CD4-positive, CD25-positive, alpha-beta regulatory T cell (primary cell): ENCODE data around the gene CXCR6. TPM values are rescaled to one million over a fixed set of nuclear protein-coding genes. Genes with fewer than 3 reads are reported as not detected.

Experiments
- ATAC-seq, 2 donors: fragments of 150-1000 bp; cut with Tn5 transposase; one replicate each; pipeline ENCODE4 v1.10.0; 2021; ENCODE audit warnings: low read depth in 2 of 2, moderate number of reproducible peaks in 2 of 2, moderate library complexity in 1 of 2
- DNase-seq, 3 donors: peaks; one replicate each; pipeline versions ENCODE4 v3.0.0 to v3.0.0-alpha.2; 2012 to 2022; ENCODE audit warnings: mixed read lengths in 1 of 3
- H3K27ac ChIP-seq: one replicate; pipeline ENCODE4 v1.7.0; 2013; ENCODE audit warnings: mild to moderate bottlenecking, low read length; ENCODE audit not compliant: insufficient read depth, poor library complexity, severe bottlenecking
- H3K27me3 ChIP-seq: one replicate; pipeline ENCODE4 v1.7.0; 2013; ENCODE audit warnings: low read length; ENCODE audit not compliant: control insufficient read depth, insufficient read depth
- H3K36me3 ChIP-seq: one replicate; pipeline ENCODE4 v1.7.0; 2013; ENCODE audit warnings: mild to moderate bottlenecking, low read length, moderate library complexity; ENCODE audit not compliant: control insufficient read depth, insufficient read depth
- H3K4me1 ChIP-seq: 2 replicates; pipeline ENCODE4 v1.7.0; 2013; ENCODE audit warnings: mild to moderate bottlenecking, low read length; ENCODE audit not compliant: insufficient read depth, control insufficient read depth, poor library complexity, severe bottlenecking
- H3K4me3 ChIP-seq: one replicate; pipeline ENCODE4 v1.7.0; 2013; ENCODE audit warnings: low read depth, mild to moderate bottlenecking, low read length, moderate library complexity
- H3K9me3 ChIP-seq, 2 experiments: 1 replicate in 1 of 2; 2 replicates in 1 of 2; pipeline ENCODE4 v1.7.0; 2013; ENCODE audit warnings: low read length in 2 of 2, mild to moderate bottlenecking in 1 of 2, moderate library complexity in 1 of 2; ENCODE audit not compliant: control insufficient read depth in 2 of 2
- H3K27ac Mint-ChIP-seq, 3 donors: one replicate each; pipeline ENCODE4 v1.8.0; 2020 to 2022; ENCODE audit warnings: mild to moderate bottlenecking in 3 of 3, mixed read lengths in 3 of 3, moderate library complexity in 2 of 3
- H3K27me3 Mint-ChIP-seq: one replicate; pipeline ENCODE4 v1.8.0; 2022; ENCODE audit warnings: mild to moderate bottlenecking, mixed read lengths
- H3K36me3 Mint-ChIP-seq: one replicate; pipeline ENCODE4 v1.8.0; 2020; ENCODE audit warnings: mixed read lengths
- H3K4me1 Mint-ChIP-seq, 4 donors: one replicate each; pipeline ENCODE4 v1.8.0; 2020 to 2022; ENCODE audit warnings: mixed read lengths in 4 of 4, mild to moderate bottlenecking in 1 of 4
- H3K4me3 Mint-ChIP-seq, 4 donors: one replicate each; pipeline ENCODE4 v1.8.0; 2020 to 2022; ENCODE audit warnings: mild to moderate bottlenecking in 4 of 4, mixed read lengths in 4 of 4, moderate library complexity in 3 of 4
- H3K9me3 Mint-ChIP-seq, 7 donors: one replicate each; pipeline ENCODE4 v1.8.0; 2020 to 2022; ENCODE audit warnings: mixed read lengths in 7 of 7, mild to moderate bottlenecking in 3 of 7, moderate library complexity in 2 of 7
- polyA plus RNA-seq, 4 donors: library from polyadenylated mRNA; unstranded; fragments of 300-500 nt; fragmentation: Illumina TruSeq; gene quantifications; one replicate each; pipeline ENCODE4 v1.2.3, GENCODE V29; 2021
- total RNA-seq: library from RNA; stranded (reverse); gene quantifications from one replicate; pipeline ENCODE4 v1.2.3, GENCODE V29; 2022

The CXCR6 gene
- total and polyA plus RNA-seq, 5 donors from 2014 or later, result 23.7 to 40.3 (median 25.5) TPM

DNA sequence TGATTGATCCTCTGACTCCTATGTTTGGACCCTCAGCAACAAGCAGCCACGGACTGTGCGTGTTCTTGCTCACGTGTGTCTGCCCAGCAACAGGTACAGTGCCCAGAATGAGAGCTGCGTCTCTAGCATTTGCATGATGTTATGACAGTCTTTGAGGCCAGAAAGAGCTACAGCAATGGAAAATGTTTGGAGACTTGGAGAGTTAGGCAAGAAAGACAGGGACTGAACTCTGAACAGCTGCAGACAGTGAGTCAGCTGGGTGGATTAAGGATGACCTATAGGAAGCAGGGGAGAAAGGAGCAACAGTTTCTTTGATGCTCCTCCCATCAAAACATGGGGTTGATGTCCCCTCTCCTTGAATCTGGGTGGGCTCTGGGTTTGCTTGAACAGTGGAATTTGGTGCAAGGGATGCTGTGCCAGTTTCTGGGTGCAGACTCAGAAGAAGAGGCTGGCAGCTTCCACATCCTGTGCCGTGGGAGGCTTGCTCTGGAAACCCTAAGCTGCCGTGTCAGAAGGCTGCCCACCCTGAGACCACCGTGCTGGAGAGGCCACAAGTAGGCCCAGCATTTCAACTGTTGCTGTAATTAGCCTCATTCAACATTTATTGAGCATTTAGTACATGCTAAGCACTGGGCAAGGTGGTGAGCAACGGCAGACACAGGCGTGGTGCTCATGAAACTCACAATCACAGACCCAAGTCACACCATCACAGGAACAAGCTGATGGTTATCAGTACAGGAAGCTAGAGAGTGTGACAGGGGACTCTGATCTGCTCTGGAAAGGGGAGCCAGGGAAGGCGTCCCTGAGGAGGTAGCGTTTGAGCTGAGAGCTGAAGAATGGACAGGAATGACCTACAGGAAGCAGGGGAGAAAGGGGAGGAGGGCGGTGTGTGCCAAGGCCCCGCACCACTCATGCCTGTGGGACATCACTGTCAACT, 35.2 kb upstream of the CXCR6 start:
- DNase-seq (peak in 2 of 3 donors; percentile 28 to 81), ATAC-seq (peak; percentile 81 to 85)
- peaks cover 6 to 32% (median 20%) of the 10 kb centered on the region in 4 donors for H3K4me1 Mint-ChIP-seq
- Histone ChIP-seq H3K36me3 (peaks cover 6% of the 10 kb centered on the region), H3K9me3 (no peaks in the 10 kb centered on the region), H3K4me1 (peaks cover 18% of the 10 kb centered on the region), H3K27me3 (no peaks in the 10 kb centered on the region), H3K4me3 (peak overlapping the region; percentile 4), H3K27ac (peak overlapping the region; percentile 19)
- peaks cover 24% of the 10 kb centered on the region for H3K36me3 Mint-ChIP-seq
- H3K9me3 Mint-ChIP-seq, result peaks cover 0 to 2% (median 0%) of the 10 kb centered on the region in 7 donors
- peaks cover 5% of the 10 kb centered on the region for H3K27me3 Mint-ChIP-seq
- H3K4me3 Mint-ChIP-seq, result peak overlapping the region in 3 of 4 donors; percentile 25 to 50 (median 36)
- peak overlapping the region; percentile 49 to 96 (median 50) for H3K27ac Mint-ChIP-seq

GRCh38 chr3:45908761-45909160, 34.5 kb upstream of the CXCR6 start:
- Histone ChIP-seq H3K36me3 (peaks cover 6% of the 10 kb centered on the region), H3K9me3 (no peaks in the 10 kb centered on the region), H3K4me1 (peaks cover 18% of the 10 kb centered on the region), H3K4me3 (peak overlapping the region; percentile 4), H3K27me3 (no peaks in the 10 kb centered on the region), H3K27ac (no peak overlapping the region)
- peaks cover 6 to 32% (median 20%) of the 10 kb centered on the region in 4 donors for H3K4me1 Mint-ChIP-seq
- H3K27ac Mint-ChIP-seq, result peak overlapping the region; percentile 49 to 96 (median 50)
- peaks cover 7% of the 10 kb centered on the region for H3K27me3 Mint-ChIP-seq
- peaks cover 24% of the 10 kb centered on the region for H3K36me3 Mint-ChIP-seq
- ATAC-seq (no peak), DNase-seq (no peak)
- peaks cover 0 to 2% (median 0%) of the 10 kb centered on the region in 7 donors for H3K9me3 Mint-ChIP-seq
- peak overlapping the region in 1 of 4 donors; percentile 36 for H3K4me3 Mint-ChIP-seq

- no peak for ATAC-seq
- H3K27ac ChIP-seq, result no peak overlapping the region
- H3K4me3 ChIP-seq, result no peak overlapping the region
- DNase-seq, result no peak
- peaks cover 0 to 2% (median 0%) of the 10 kb centered on the region in 7 donors for H3K9me3 Mint-ChIP-seq
- peak overlapping the region in 1 of 3 donors; percentile 71 for H3K27ac Mint-ChIP-seq
- H3K9me3 ChIP-seq, result no peaks in the 10 kb centered on the region
- H3K4me1 ChIP-seq, result peaks cover 19% of the 10 kb centered on the region
- H3K4me1 Mint-ChIP-seq, result peaks cover 6 to 34% (median 20%) of the 10 kb centered on the region in 4 donors
- H3K36me3 Mint-ChIP-seq, result peaks cover 23% of the 10 kb centered on the region
- H3K36me3 ChIP-seq, result peaks cover 6% of the 10 kb centered on the region
- peaks cover 11% of the 10 kb centered on the region for H3K27me3 Mint-ChIP-seq
- H3K27me3 ChIP-seq, result no peaks in the 10 kb centered on the region
- H3K4me3 Mint-ChIP-seq, result no peak overlapping the region
Observed at GRCh38 chr3:45909542-45909941, 33.7 kb upstream of the CXCR6 start.

- Histone ChIP-seq H3K9me3 (no peaks in the 10 kb centered on the region), H3K27me3 (no peaks in the 10 kb centered on the region), H3K36me3 (peaks cover 3% of the 10 kb centered on the region), H3K27ac (no peak overlapping the region), H3K4me1 (peaks cover 33% of the 10 kb centered on the region), H3K4me3 (no peak overlapping the region)
- no peak overlapping the region for H3K4me3 Mint-ChIP-seq
- peaks cover 6 to 45% (median 31%) of the 10 kb centered on the region in 4 donors for H3K4me1 Mint-ChIP-seq
- peaks cover 0 to 2% (median 0%) of the 10 kb centered on the region in 7 donors for H3K9me3 Mint-ChIP-seq
- no peak for ATAC-seq
- peak overlapping the region in 1 of 3 donors; percentile 51 for H3K27ac Mint-ChIP-seq
- peaks cover 16% of the 10 kb centered on the region for H3K36me3 Mint-ChIP-seq
- H3K27me3 Mint-ChIP-seq, result peaks cover 16% of the 10 kb centered on the region
- no peak for DNase-seq
Observed at GRCh38 chr3:45910892-45911291, 32.4 kb upstream of the CXCR6 start.

- H3K27ac ChIP-seq, result no peak overlapping the region
- H3K27me3 ChIP-seq, result no peaks in the 10 kb centered on the region
- Mint-ChIP-seq H3K4me1 (peaks cover 6 to 50% (median 37%) of the 10 kb centered on the region in 4 donors), H3K27ac (peak overlapping the region in 2 of 3 donors; percentile 1 to 7), H3K4me3 (peak overlapping the region; percentile 8 to 39 (median 20)), H3K9me3 (peaks cover 0 to 2% (median 0%) of the 10 kb centered on the region in 7 donors), H3K36me3 (peaks cover 15% of the 10 kb centered on the region), H3K27me3 (peaks cover 16% of the 10 kb centered on the region)
- DNase-seq (no peak), ATAC-seq (no peak)
- peaks cover 40% of the 10 kb centered on the region for H3K4me1 ChIP-seq
- H3K36me3 ChIP-seq, result no peaks in the 10 kb centered on the region
- no peak overlapping the region for H3K4me3 ChIP-seq
- no peaks in the 10 kb centered on the region for H3K9me3 ChIP-seq
Observed at GRCh38 chr3:45911511-45912226, 31.6 kb upstream of the CXCR6 start.

GRCh38 chr3:45912435-45912834, 30.8 kb upstream of the CXCR6 start:
- ATAC-seq, result no peak
- no peaks in the 10 kb centered on the region for H3K9me3 ChIP-seq
- Mint-ChIP-seq H3K4me3 (no peak overlapping the region), H3K27me3 (peaks cover 16% of the 10 kb centered on the region), H3K36me3 (peaks cover 13% of the 10 kb centered on the region), H3K4me1 (peaks cover 6 to 53% (median 37%) of the 10 kb centered on the region in 4 donors), H3K27ac (peak overlapping the region in 1 of 3 donors; percentile 7), H3K9me3 (peaks cover 0 to 2% (median 0%) of the 10 kb centered on the region in 7 donors)
- no peaks in the 10 kb centered on the region for H3K27me3 ChIP-seq
- H3K4me3 ChIP-seq, result no peak overlapping the region
- peaks cover 39% of the 10 kb centered on the region for H3K4me1 ChIP-seq
- no peaks in the 10 kb centered on the region for H3K36me3 ChIP-seq
- DNase-seq, result no peak
- no peak overlapping the region for H3K27ac ChIP-seq

- ATAC-seq (no peak), DNase-seq (no peak)
- peaks cover 13% of the 10 kb centered on the region for H3K36me3 ChIP-seq
- H3K27me3 ChIP-seq, result no peaks in the 10 kb centered on the region
- Mint-ChIP-seq H3K4me1 (peaks cover 0 to 39% (median 23%) of the 10 kb centered on the region in 4 donors), H3K9me3 (peaks cover 0 to 2% (median 0%) of the 10 kb centered on the region in 7 donors), H3K4me3 (no peak overlapping the region), H3K36me3 (peaks cover 22% of the 10 kb centered on the region), H3K27me3 (peaks cover 12% of the 10 kb centered on the region), H3K27ac (no peak overlapping the region)
- no peak overlapping the region for H3K4me3 ChIP-seq
- H3K27ac ChIP-seq, result no peak overlapping the region
- H3K4me1 ChIP-seq, result peaks cover 23% of the 10 kb centered on the region
- H3K9me3 ChIP-seq, result no peaks in the 10 kb centered on the region
Observed at GRCh38 chr3:45914362-45915058, 28.8 kb upstream of the CXCR6 start.
